Endothelial cell (in vitro differentiated cells): ENCODE data around the gene CRABP1. TPM values are rescaled to one million over a fixed set of nuclear protein-coding genes. Genes with fewer than 3 reads are reported as not detected.
A peak's percentile ranks its signal among the peaks of the same experiment; 100 is the strongest.

Experiments used
- DNase-seq: peaks from one replicate; pipeline ENCODE4 v3.0.0; 2021; ENCODE audit warnings: low spot score
- H3K27ac Mint-ChIP-seq: one replicate; pipeline ENCODE4 v1.8.0; 2021; ENCODE audit warnings: mixed read lengths, inconsistent platforms; ENCODE audit not compliant: unreplicated experiment
- H3K27me3 Mint-ChIP-seq: one replicate; pipeline ENCODE4 v1.8.0; 2021; ENCODE audit warnings: mild to moderate bottlenecking, moderate library complexity, mixed read lengths, inconsistent platforms; ENCODE audit not compliant: unreplicated experiment
- H3K36me3 Mint-ChIP-seq: one replicate; pipeline ENCODE4 v1.8.0; 2021; ENCODE audit warnings: mild to moderate bottlenecking, low read depth, mixed read lengths, inconsistent platforms; ENCODE audit not compliant: unreplicated experiment
- H3K4me1 Mint-ChIP-seq: one replicate; pipeline ENCODE4 v1.8.0; 2021; ENCODE audit warnings: mild to moderate bottlenecking, mixed read lengths, inconsistent platforms; ENCODE audit not compliant: unreplicated experiment
- H3K4me3 Mint-ChIP-seq: one replicate; pipeline ENCODE4 v1.8.0; 2021; ENCODE audit warnings: mild to moderate bottlenecking, mixed read lengths, inconsistent platforms; ENCODE audit not compliant: unreplicated experiment
- H3K9me3 Mint-ChIP-seq: one replicate; pipeline ENCODE4 v1.8.0; 2021; ENCODE audit warnings: mixed read lengths, inconsistent platforms; ENCODE audit not compliant: unreplicated experiment
- long read RNA-seq: library from polyadenylated mRNA; unstranded; transcript quantifications from one replicate; pipeline ENCODE4 v2.0.0, GENCODE V29; 2020; ENCODE audit not compliant: unreplicated experiment
- total RNA-seq: library from RNA; stranded (reverse); fragmentation: NEBNext Ultra II Directional; extraction: Animal tissue kit (Norgen Biotek cat#: 25700); gene quantifications from one replicate; pipeline ENCODE4 v1.2.1, GENCODE V29; 2021; ENCODE audit not compliant: unreplicated experiment
- TF ChIP-seq, protein P1 (sequence below): fragments of 200-600 bp; sonication (generic); IDR thresholded peaks from one replicate; pipeline ENCODE4 v1.5.0; 2021; ENCODE audit warnings: antibody characterized with exemption; ENCODE audit not compliant: unreplicated experiment

Gene CRABP1
- 3.3 TPM for total RNA-seq
- long read RNA-seq, partial matches to known transcripts = 0 of 2 reads
- long read RNA-seq, other reads (novel, unspliced or antisense) = 0 of 2 reads

- no peak for DNase-seq
- H3K27me3 Mint-ChIP-seq = peaks cover 21% of the 10 kb centered on the region
- H3K27ac Mint-ChIP-seq = peak within 1 kb of the TSS; percentile 7
- TF ChIP-seq, protein P1, sequence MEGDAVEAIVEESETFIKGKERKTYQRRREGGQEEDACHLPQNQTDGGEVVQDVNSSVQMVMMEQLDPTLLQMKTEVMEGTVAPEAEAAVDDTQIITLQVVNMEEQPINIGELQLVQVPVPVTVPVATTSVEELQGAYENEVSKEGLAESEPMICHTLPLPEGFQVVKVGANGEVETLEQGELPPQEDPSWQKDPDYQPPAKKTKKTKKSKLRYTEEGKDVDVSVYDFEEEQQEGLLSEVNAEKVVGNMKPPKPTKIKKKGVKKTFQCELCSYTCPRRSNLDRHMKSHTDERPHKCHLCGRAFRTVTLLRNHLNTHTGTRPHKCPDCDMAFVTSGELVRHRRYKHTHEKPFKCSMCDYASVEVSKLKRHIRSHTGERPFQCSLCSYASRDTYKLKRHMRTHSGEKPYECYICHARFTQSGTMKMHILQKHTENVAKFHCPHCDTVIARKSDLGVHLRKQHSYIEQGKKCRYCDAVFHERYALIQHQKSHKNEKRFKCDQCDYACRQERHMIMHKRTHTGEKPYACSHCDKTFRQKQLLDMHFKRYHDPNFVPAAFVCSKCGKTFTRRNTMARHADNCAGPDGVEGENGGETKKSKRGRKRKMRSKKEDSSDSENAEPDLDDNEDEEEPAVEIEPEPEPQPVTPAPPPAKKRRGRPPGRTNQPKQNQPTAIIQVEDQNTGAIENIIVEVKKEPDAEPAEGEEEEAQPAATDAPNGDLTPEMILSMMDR = no peak
- peak within 1 kb of the TSS; percentile 74 for H3K4me3 Mint-ChIP-seq
- H3K9me3 Mint-ChIP-seq = no peaks in the 10 kb centered on the region
- peaks cover 4% of the 10 kb centered on the region for H3K36me3 Mint-ChIP-seq
- H3K4me1 Mint-ChIP-seq = peaks cover 10% of the 10 kb centered on the region
Measured at GRCh38 chr15:78340231-78341056, at the start of gene CRABP1. TSS of gene CRABP1 (plus strand) at chr15:78340353. CDS start at chr15:78340429, 76 bp downstream.

GRCh38 chr15:78291052-78291451, 49.1 kb upstream of the CRABP1 start:
- H3K4me3 Mint-ChIP-seq = no peak overlapping the region
- TF ChIP-seq, protein P1 = no peak
- peaks cover 15% of the 10 kb centered on the region for H3K36me3 Mint-ChIP-seq
- no peak for DNase-seq
- no peaks in the 10 kb centered on the region for H3K9me3 Mint-ChIP-seq
- H3K27ac Mint-ChIP-seq = no peak overlapping the region
- H3K4me1 Mint-ChIP-seq = no peaks in the 10 kb centered on the region
- no peaks in the 10 kb centered on the region for H3K27me3 Mint-ChIP-seq

DNA sequence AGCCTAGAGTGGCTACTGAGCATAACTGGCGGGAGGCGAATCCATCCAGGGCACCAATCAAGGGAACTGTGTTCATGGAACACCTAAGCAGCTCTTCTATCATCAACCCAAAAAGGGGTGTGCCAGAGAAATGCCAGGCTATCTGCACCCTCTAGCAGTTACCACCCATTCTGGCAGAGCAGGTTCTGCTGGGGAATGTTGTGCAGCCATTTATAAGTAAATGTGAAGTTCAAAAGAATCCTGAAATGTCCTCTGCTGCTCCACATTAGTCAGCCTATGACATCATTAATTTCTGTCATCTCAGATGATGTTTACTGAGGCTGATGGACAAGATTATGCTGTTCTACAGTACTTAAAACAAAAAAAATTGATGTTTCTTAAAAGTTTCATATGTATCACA, 48.5 kb upstream of the CRABP1 start:
- Mint-ChIP-seq H3K9me3 (no peaks in the 10 kb centered on the region), H3K27me3 (no peaks in the 10 kb centered on the region), H3K4me3 (no peak overlapping the region), H3K27ac (no peak overlapping the region), H3K4me1 (no peaks in the 10 kb centered on the region), H3K36me3 (peaks cover 13% of the 10 kb centered on the region)
- TF ChIP-seq, protein P1 = no peak
- DNase-seq = no peak

GRCh38 chr15:78292219-78292618, 47.9 kb upstream of the CRABP1 start:
- TF ChIP-seq, protein P1 = no peak
- H3K27me3 Mint-ChIP-seq = no peaks in the 10 kb centered on the region
- H3K4me1 Mint-ChIP-seq = no peaks in the 10 kb centered on the region
- no peak overlapping the region for H3K27ac Mint-ChIP-seq
- H3K36me3 Mint-ChIP-seq = peaks cover 11% of the 10 kb centered on the region
- no peaks in the 10 kb centered on the region for H3K9me3 Mint-ChIP-seq
- no peak for DNase-seq
- no peak overlapping the region for H3K4me3 Mint-ChIP-seq
